T-helper 17 cell (primary cell): ENCODE results near the gene TSC22D3. TPM values are rescaled to one million over a fixed set of nuclear protein-coding genes. Genes with fewer than 3 reads are reported as not detected.
A peak's percentile ranks its signal among the peaks of the same experiment; 100 is the strongest.
"Not testable (repeated sequence)": the region's sequence is repeated elsewhere in the genome, so short reads cannot be mapped to it uniquely, and the experiment has no call there.

Experiments
- ATAC-seq: fragments of 150-1000 bp; cut with Tn5 transposase; 2 replicates; pipeline ENCODE4 v1.10.0; 2021; ENCODE audit warnings: mild to moderate bottlenecking, moderate library complexity
- DNase-seq, 3 donors: peaks; one replicate each; pipeline versions ENCODE4 v3.0.0 to v3.0.0-alpha.2; 2020 to 2021
- H3K9me3 ChIP-seq: one replicate; pipeline ENCODE4 v1.7.0; 2013; ENCODE audit warnings: low read length, mild to moderate bottlenecking; ENCODE audit not compliant: control insufficient read depth, poor library complexity, severe bottlenecking
- H3K27ac Mint-ChIP-seq: one replicate; pipeline ENCODE4 v1.8.0; 2022; ENCODE audit warnings: mild to moderate bottlenecking, moderate library complexity, mixed read lengths
- H3K27me3 Mint-ChIP-seq: one replicate; pipeline ENCODE4 v1.8.0; 2022; ENCODE audit warnings: mixed read lengths
- H3K36me3 Mint-ChIP-seq: one replicate; pipeline ENCODE4 v1.8.0; 2022; ENCODE audit warnings: low read depth, mixed read lengths
- H3K4me1 Mint-ChIP-seq: one replicate; pipeline ENCODE4 v1.8.0; 2022; ENCODE audit warnings: mild to moderate bottlenecking, mixed read lengths
- H3K4me3 Mint-ChIP-seq: one replicate; pipeline ENCODE4 v1.8.0; 2022; ENCODE audit warnings: mild to moderate bottlenecking, moderate library complexity, mixed read lengths
- total RNA-seq, 4 donors: library from RNA in 2 of 4; stranded (reverse) in 2 of 4; gene quantifications; one replicate each; pipeline ENCODE4 v1.2.3 and lab custom pipeline; 2022 to 2026

TSC22D3 gene
- total RNA-seq, 2 donors from 2014 or later: 1,559 to 2,031 TPM

DNA sequence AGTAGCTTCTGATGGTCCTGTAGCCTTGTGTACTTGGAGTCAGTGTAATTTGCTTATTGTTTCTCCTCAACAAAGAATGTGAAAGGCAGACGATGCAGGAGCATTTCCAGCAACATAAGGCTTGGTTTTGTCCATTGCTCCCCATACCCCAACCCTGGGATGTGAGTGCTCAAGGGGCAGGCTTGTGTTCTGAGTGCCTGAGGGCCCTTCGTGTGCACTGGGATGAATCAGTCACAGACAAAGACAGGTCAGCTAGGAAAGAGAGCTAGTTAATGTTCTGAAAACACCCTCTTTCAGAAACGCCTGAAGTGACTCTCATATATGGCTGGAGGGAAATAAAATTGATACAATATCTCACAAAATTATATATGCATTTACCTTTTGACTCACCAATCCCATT lies 88.1 kb downstream of the TSC22D3 start:
- no peaks in the 10 kb centered on the region for H3K9me3 ChIP-seq
- no peak for ATAC-seq
- H3K36me3 Mint-ChIP-seq: no peaks in the 10 kb centered on the region
- no peaks in the 10 kb centered on the region for H3K27me3 Mint-ChIP-seq
- no peak overlapping the region for H3K27ac Mint-ChIP-seq
- no peak overlapping the region for H3K4me3 Mint-ChIP-seq
- DNase-seq: no peak
- peaks cover 20% of the 10 kb centered on the region for H3K4me1 Mint-ChIP-seq

DNA sequence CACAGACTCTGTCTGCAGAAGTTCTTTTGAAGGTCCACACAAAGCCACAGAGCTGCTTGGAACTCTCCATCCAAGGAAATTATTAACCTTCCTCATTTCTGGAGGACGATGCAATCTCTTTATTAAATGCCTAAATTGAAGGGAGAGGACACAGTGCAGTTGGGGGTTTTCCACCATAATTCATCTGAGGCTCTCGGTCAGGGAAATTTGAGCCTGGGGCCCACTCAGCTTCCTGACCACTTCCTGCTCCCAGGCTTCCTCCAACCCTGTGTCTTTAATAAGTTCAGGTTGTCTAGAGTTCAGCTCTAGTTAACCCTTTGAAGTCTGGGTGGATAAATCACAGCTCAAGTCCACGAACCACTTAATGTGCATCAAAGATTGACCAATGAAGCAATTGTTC lies 88.8 kb downstream of the TSC22D3 start:
- Mint-ChIP-seq H3K27me3 (no peaks in the 10 kb centered on the region), H3K27ac (no peak overlapping the region), H3K36me3 (no peaks in the 10 kb centered on the region), H3K4me1 (peaks cover 23% of the 10 kb centered on the region), H3K4me3 (no peak overlapping the region)
- ATAC-seq (no peak), DNase-seq (no peak)
- H3K9me3 ChIP-seq: no peaks in the 10 kb centered on the region

GRCh38 chrX:107686026-107686425 lies 89.6 kb downstream of the TSC22D3 start:
- H3K4me1 Mint-ChIP-seq: peaks cover 23% of the 10 kb centered on the region
- no peak for DNase-seq
- no peaks in the 10 kb centered on the region for H3K9me3 ChIP-seq
- H3K4me3 Mint-ChIP-seq: no peak overlapping the region
- no peaks in the 10 kb centered on the region for H3K27me3 Mint-ChIP-seq
- H3K36me3 Mint-ChIP-seq: no peaks in the 10 kb centered on the region
- peak overlapping the region; percentile 84 for H3K27ac Mint-ChIP-seq
- no peak for ATAC-seq

DNA sequence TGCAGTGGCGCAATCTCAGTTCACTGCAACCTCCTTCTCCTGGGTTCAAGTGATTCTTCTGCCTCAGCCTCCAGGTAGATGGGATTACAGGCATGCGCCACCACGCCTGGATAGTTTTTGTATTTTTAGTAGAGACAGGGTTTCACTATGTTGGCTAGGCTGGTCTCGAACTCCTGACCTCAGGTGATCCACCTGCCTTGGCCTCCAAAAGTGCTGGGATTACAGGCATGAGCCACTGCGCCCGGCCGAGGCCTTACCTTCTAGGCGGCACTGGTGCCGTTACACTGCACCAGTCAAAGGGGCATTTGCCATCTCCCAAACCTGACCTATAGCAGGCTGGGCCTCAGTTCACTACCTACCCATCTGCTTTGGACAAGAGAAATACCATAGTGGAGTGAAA lies 90.0 kb downstream of the TSC22D3 start:
- Mint-ChIP-seq H3K27ac (peak overlapping the region; percentile 84), H3K4me1 (peaks cover 27% of the 10 kb centered on the region)
- not testable (repeated sequence) for ATAC-seq, DNase-seq, H3K9me3 ChIP-seq, H3K36me3 Mint-ChIP-seq, H3K4me3 Mint-ChIP-seq, H3K27me3 Mint-ChIP-seq

DNA sequence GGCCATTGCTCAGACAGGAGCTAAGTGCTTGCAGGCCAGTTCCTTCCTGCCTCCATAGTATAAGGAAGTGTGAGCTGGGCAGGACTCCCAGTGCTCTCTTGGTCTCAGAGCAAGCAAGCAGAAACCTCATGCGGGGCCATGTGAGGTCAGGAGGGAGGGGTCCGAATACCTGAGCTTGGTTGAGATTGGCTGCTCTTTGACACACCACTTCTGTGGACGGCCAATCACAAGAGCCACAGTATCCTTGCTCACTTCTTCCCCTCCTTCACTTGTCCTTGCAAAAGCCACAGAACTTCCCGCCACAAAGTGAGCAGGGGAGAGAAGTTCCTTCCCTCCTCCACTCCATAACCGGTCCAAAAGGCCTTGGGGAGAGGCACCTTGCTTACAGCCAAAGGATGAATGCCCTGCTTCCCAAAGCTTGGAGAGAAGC lies 90.6 kb downstream of the TSC22D3 start:
- H3K27ac Mint-ChIP-seq: peak overlapping the region; percentile 72
- H3K27me3 Mint-ChIP-seq: no peaks in the 10 kb centered on the region
- H3K4me3 Mint-ChIP-seq: no peak overlapping the region

DNA sequence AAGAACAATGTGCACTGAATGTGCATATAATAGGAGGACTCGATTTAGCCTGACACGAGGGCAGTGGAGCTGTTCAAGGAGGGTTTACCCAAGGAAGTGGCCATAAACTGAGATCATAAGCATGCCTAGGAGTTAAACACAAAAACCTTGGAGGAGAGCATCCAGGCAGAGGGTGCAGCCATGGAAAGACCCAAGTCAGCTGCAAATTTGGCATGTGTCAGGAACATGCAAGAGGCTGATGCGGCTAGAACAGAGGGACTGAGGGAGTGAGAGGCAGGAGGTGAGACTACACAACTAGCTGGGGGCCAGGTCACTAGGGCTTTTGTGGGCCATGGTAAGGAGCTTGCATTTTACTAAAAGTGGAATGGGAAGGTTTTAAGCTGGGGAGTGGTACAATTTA lies 91.7 kb downstream of the TSC22D3 start:
- ATAC-seq (no peak), DNase-seq (no peak)
- peak overlapping the region; percentile 72 for H3K27ac Mint-ChIP-seq
- peaks cover 37% of the 10 kb centered on the region for H3K4me1 Mint-ChIP-seq
- no peaks in the 10 kb centered on the region for H3K9me3 ChIP-seq
- peaks cover 2% of the 10 kb centered on the region for H3K36me3 Mint-ChIP-seq
- H3K4me3 Mint-ChIP-seq: peak overlapping the region; percentile 5
- no peaks in the 10 kb centered on the region for H3K27me3 Mint-ChIP-seq

More for the DNA sequence above, 90.6 kb downstream of the TSC22D3 start:
- Mint-ChIP-seq H3K4me1 (peaks cover 33% of the 10 kb centered on the region), H3K36me3 (peaks cover 2% of the 10 kb centered on the region)
- ATAC-seq: peak; percentile 53
- DNase-seq: no peak
- H3K9me3 ChIP-seq: no peaks in the 10 kb centered on the region

DNA sequence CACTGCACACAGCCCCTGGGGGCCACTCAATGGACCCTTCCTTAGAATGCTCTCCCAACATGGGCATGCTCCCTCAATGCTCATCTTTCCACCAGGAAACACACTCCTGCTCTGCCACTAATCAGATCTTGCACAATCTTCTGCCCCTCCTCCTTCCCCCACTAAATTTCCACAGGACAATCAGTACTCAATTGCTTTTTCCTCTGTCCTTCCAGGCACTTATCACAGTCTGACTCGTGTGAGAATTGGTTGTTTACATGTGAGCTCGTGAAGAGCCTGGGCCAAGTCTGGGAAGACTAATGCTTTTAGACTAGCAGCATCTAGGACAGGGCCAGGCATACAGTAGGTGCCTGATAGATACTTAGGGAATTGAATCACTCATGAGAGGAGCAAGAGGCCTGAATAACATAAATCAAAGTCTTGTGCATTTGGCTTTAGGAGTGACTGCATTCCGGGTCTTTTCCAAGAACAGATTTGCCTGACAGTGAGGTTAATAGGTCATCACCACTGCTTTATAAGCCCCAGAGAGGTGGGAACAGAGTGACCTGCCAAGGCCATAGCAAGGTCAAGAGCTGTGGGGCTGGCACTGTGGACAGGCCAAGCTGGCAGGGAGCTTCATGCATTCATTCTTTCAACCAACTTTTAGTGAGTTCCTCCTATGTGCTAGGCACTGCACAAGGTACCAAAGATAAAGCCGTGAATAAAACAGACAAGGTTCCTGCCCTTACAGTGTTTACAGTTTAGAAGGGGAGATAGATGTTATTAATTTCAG lies 92.3 kb downstream of the TSC22D3 start:
- no peak overlapping the region for H3K4me3 Mint-ChIP-seq
- H3K27ac Mint-ChIP-seq: peak overlapping the region; percentile 72
- ATAC-seq: no peak

DNA sequence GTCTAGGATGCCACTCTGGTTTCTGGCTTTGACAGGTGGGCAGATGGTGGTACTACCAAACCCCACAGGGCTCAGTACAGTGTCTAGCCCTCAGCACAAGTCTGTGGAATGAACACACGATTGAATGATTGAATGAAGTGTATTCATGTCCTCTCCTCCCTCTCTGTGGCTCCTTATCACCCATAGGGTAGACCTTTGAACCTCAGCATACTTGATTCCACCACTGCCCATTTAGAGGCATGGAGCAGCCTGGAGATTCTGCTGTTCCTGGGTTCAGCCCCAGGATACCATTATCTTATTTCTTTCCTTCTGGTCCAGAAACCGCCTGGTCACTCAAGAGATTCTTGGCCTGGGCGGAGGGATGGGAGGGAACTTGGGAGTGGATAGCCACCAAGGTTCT lies 93.3 kb downstream of the TSC22D3 start:
- no peak overlapping the region for H3K4me3 Mint-ChIP-seq
- DNase-seq (no peak), ATAC-seq (no peak)
- peaks cover 2% of the 10 kb centered on the region for H3K36me3 Mint-ChIP-seq
- no peaks in the 10 kb centered on the region for H3K9me3 ChIP-seq
- no peak overlapping the region for H3K27ac Mint-ChIP-seq
- H3K4me1 Mint-ChIP-seq: peaks cover 37% of the 10 kb centered on the region
- no peaks in the 10 kb centered on the region for H3K27me3 Mint-ChIP-seq

More for the DNA sequence above, 92.3 kb downstream of the TSC22D3 start:
- Mint-ChIP-seq H3K4me1 (peaks cover 37% of the 10 kb centered on the region), H3K36me3 (peaks cover 2% of the 10 kb centered on the region), H3K27me3 (no peaks in the 10 kb centered on the region)
- H3K9me3 ChIP-seq: no peaks in the 10 kb centered on the region
- no peak for DNase-seq

GRCh38 chrX:107678957-107679740 lies 96.4 kb downstream of the TSC22D3 start:
- peak overlapping the region; percentile 99 for H3K27ac Mint-ChIP-seq
- peak; percentile 44 to 54 (median 52) for DNase-seq
- H3K9me3 ChIP-seq: no peaks in the 10 kb centered on the region
- peak overlapping the region; percentile 12 for H3K4me3 Mint-ChIP-seq
- peaks cover 2% of the 10 kb centered on the region for H3K36me3 Mint-ChIP-seq
- ATAC-seq: peak; percentile 56
- H3K27me3 Mint-ChIP-seq: no peaks in the 10 kb centered on the region
- H3K4me1 Mint-ChIP-seq: peaks cover 51% of the 10 kb centered on the region

GRCh38 chrX:107677909-107678308 lies 97.7 kb downstream of the TSC22D3 start:
- H3K27ac Mint-ChIP-seq: peak overlapping the region; percentile 99
- no peak for DNase-seq
- H3K36me3 Mint-ChIP-seq: peaks cover 2% of the 10 kb centered on the region
- H3K9me3 ChIP-seq: no peaks in the 10 kb centered on the region
- H3K4me3 Mint-ChIP-seq: peak overlapping the region; percentile 36
- H3K27me3 Mint-ChIP-seq: no peaks in the 10 kb centered on the region
- peaks cover 56% of the 10 kb centered on the region for H3K4me1 Mint-ChIP-seq
- ATAC-seq: no peak

DNA sequence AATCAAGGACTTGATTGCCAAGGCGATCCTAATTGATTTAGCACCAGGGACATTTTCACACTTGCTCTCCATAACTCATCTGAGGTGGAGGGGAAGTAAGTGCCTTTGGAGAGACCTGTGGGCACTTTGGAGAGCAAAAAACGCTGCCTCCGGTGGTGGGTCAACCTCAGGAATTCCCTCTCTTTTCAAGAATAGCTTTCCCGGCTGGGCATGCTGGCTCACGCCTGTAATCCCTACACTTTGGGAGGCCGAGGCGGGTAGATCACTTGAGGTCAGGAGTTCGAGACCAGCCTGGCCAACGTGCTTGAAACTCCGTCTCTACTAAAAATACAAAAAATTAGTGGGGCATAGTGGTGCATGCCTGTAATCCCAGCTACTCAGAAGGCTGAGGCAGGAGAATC lies 98.1 kb downstream of the TSC22D3 start:
- peak overlapping the region; percentile 99 for H3K27ac Mint-ChIP-seq
- peak overlapping the region; percentile 93 for H3K4me3 Mint-ChIP-seq
- H3K9me3 ChIP-seq: no peaks in the 10 kb centered on the region
- ATAC-seq (no peak), DNase-seq (no peak)
- H3K4me1 Mint-ChIP-seq: peaks cover 57% of the 10 kb centered on the region
- H3K36me3 Mint-ChIP-seq: peaks cover 2% of the 10 kb centered on the region
- H3K27me3 Mint-ChIP-seq: no peaks in the 10 kb centered on the region

DNA sequence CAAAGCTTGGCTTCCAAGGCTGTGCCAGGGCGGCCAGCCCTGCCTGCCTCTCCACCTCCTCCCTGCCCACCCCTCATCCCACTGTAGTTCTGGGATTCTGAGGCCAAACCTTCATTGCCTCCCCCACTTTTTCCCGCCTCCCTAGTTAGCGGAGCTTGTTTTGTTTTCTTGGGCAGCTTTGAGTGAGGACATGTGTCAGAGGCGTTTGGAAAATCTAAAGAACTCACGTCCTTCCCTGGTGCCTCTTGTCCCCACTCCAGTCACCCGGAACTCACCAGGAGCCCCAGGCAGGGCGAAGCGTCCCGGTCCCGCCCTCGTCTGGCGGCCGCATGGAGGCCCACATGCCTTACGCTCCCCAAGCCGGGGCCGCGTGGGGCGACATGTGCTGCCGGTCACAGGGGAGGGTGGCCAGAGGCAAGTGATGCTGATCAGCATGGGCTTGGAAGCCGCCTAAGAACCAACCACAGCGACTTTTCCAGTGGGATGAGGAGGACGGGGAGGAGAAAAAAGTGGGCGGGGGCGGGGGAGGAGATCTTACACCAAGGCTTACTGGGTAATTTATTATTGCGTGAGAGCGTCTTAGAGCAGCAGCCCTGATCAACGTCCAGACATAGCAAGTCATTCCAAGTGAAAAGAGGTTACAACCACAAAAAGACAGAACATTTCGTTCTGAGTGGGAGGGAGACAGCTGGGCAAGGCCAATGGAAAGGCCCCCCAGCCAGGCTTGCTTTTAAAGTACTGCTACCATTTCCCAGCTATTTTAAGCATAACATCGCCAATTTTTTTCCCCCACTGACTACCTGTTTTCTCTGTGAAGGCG lies 98.8 kb downstream of the TSC22D3 start:
- ATAC-seq: no peak
- Mint-ChIP-seq H3K4me3 (peak overlapping the region; percentile 93), H3K27ac (peak overlapping the region; percentile 99), H3K36me3 (peaks cover 2% of the 10 kb centered on the region), H3K27me3 (no peaks in the 10 kb centered on the region), H3K4me1 (peaks cover 54% of the 10 kb centered on the region)
- peak; percentile 23 to 35 (median 31) for DNase-seq
- H3K9me3 ChIP-seq: no peaks in the 10 kb centered on the region
